Effector memory CD4-positive, alpha-beta T cell (primary cell): ENCODE data around the gene TTLL11.

Source experiments
- DNase-seq, 3 donors: peaks; one replicate each; pipeline ENCODE4 v3.0.0-alpha.2; 2020
- H3K27ac ChIP-seq: 2 replicates; pipeline ENCODE4 v1.7.0; 2013; ENCODE audit warnings: mild to moderate bottlenecking, low read length, moderate library complexity; ENCODE audit not compliant: insufficient read depth, poor library complexity, severe bottlenecking
- H3K27me3 ChIP-seq: replicated peaks from 2 replicates; pipeline ENCODE4 v1.7.0; 2013; ENCODE audit warnings: mild to moderate bottlenecking, low read length; ENCODE audit not compliant: insufficient read depth, control insufficient read depth, poor library complexity, severe bottlenecking
- H3K36me3 ChIP-seq: 2 replicates; pipeline ENCODE4 v1.7.0; 2013; ENCODE audit warnings: mild to moderate bottlenecking, low read length, moderate library complexity; ENCODE audit not compliant: control insufficient read depth, insufficient read depth
- H3K4me1 ChIP-seq: 2 replicates; pipeline ENCODE4 v1.7.0; 2013; ENCODE audit warnings: low read length, mild to moderate bottlenecking; ENCODE audit not compliant: control insufficient read depth, insufficient read depth, poor library complexity, severe bottlenecking
- H3K4me3 ChIP-seq: 2 replicates; pipeline ENCODE4 v1.7.0; 2013; ENCODE audit warnings: low read length, low read depth, mild to moderate bottlenecking; ENCODE audit not compliant: insufficient read depth, poor library complexity, severe bottlenecking
- H3K9me3 ChIP-seq: 2 replicates; pipeline ENCODE4 v1.7.0; 2013; ENCODE audit warnings: mild to moderate bottlenecking, low read length, moderate library complexity; ENCODE audit not compliant: control insufficient read depth

The TTLL11 gene

DNA sequence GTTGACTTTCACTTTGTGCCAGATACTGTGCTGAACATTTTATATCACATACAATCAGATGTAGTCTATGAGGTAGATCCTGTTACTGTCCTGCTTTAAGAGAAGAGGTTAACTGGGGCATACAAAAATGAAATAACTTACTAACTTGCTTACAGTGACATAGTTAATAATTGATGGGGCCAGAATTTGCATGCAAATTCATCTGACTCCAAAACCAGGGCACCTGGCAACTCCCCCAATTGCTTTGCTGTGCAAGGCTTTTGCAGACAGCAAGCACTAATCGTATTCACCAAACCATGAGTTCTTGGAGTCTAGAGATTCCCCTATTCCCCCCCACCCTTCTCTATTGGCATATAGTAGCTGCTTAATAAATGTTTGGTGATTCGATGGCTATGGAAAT is 155.9 kb downstream of the TTLL11 start:
- Histone ChIP-seq H3K4me1 (no peaks in the 10 kb centered on the region), H3K9me3 (no peaks in the 10 kb centered on the region), H3K27ac (no peak overlapping the region), H3K36me3 (no peaks in the 10 kb centered on the region), H3K27me3 (no peaks in the 10 kb centered on the region), H3K4me3 (no peak overlapping the region)
- DNase-seq, result no peak

DNA sequence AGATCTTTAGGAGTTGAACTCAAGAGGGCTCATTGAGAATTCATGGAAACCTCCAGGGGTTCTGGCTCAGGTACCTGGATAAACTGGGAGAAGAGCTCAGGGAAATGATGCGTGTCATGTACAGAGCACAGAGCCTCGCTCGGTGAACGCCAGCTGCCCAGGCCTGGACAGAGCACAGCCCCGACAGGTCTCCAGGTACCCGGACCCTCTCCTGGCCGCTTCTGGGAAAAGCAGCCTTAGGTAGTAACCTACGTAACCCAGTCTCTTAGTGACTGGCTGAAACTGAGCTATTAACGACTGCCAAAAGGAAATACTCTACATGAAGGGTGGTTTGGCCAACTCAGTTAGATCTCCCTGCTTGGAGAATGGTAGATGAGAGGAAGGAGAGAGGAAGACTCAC is 157.4 kb downstream of the TTLL11 start:
- Histone ChIP-seq H3K36me3 (no peaks in the 10 kb centered on the region), H3K9me3 (no peaks in the 10 kb centered on the region), H3K4me3 (no peak overlapping the region), H3K27ac (no peak overlapping the region), H3K4me1 (no peaks in the 10 kb centered on the region), H3K27me3 (no peaks in the 10 kb centered on the region)
- no peak for DNase-seq

DNA sequence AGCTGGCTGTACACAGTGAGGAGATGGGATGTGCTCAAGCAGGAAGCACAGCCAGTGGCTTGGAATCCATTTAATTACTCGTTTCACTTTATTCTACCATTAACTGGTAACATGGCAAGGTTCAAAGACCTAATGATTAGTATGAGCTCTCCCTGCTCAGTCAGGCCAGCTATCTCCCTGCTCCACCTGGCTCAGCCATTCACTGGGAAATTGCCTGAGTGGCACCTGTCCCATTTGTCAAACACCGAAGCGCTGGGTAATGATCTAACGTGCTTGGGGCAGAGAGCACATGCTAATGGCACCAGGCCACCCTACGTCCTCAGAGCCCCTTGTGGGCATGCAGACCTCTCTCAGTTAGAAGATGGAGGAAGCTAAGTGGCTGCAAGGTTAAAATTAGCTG is 162.2 kb downstream of the TTLL11 start:
- H3K27me3 ChIP-seq, result no peaks in the 10 kb centered on the region
- no peak for DNase-seq
- H3K36me3 ChIP-seq, result no peaks in the 10 kb centered on the region
- H3K27ac ChIP-seq, result no peak overlapping the region
- no peak overlapping the region for H3K4me3 ChIP-seq
- no peaks in the 10 kb centered on the region for H3K4me1 ChIP-seq
- no peaks in the 10 kb centered on the region for H3K9me3 ChIP-seq

DNA sequence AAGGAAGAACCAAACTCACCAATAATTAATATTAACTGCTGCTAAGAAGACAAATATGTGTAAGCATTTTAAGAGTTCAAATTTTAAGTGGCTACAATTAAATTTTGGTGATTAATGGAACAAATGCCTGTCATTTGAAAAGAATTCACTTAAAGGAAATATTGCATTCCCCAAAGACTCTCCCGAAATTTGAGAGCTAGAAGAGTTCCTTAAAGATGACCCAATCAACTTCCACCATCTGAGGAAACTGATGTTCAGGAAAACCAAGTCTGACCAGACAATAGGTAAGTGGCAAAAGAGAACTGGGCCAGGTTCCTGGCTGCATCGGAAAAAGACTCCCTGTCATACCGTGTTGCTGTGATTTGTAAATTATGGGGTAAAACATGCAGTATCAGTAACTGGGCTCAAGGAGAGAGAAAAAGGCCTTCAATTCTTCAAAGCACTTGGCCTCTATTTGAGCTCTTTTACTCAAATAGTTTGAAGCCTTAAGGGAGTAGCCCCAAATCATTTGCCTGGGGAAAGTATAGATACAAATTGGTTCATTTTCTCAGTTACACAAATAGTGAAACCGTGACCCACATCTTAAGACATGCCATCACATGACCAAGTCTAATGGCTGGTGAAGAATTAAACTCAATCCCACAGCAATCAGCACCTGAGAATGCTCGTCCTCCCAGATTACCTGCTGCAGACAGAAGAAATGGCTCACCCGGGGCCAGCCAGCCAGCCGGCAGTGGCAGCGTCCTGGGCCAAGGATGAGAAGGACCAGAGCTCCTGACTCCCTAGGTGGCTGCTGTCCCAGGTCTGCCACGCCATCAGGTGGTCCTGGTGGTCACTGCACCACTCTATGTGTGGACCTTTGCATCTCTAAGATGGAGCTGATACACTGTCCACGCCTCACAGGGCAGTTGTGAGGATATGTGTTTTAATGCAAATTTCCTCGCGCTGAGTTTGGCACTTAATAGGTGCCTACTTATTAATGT is 162.9 kb downstream of the TTLL11 start:
- no peaks in the 10 kb centered on the region for H3K9me3 ChIP-seq
- H3K27ac ChIP-seq, result no peak overlapping the region
- no peak for DNase-seq
- H3K4me3 ChIP-seq, result no peak overlapping the region
- H3K36me3 ChIP-seq, result no peaks in the 10 kb centered on the region
- no peaks in the 10 kb centered on the region for H3K4me1 ChIP-seq
- H3K27me3 ChIP-seq, result no peaks in the 10 kb centered on the region

DNA sequence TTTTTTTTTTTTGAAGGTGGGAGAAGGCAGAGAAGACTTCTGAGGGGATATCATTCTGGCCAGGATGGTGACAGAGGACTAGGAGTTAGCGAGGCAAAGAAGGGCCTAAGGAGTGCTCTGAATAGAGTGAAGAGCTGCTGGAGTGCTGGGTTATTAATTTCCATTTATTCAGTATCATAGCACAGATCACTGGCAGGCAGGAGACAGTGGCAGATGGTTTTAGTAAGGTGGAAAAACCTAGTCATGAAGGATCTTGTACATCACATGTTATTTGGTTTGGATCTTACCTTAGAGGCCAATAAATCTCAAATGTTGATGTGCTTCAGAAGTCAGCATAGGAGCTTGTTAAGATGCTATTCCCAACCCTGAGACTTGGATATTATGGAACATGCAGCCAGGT is 165.5 kb downstream of the TTLL11 start:
- no peak overlapping the region for H3K27ac ChIP-seq
- no peak overlapping the region for H3K4me3 ChIP-seq
- H3K27me3 ChIP-seq, result no peaks in the 10 kb centered on the region
- H3K9me3 ChIP-seq, result no peaks in the 10 kb centered on the region
- H3K4me1 ChIP-seq, result no peaks in the 10 kb centered on the region
- DNase-seq, result no peak
- H3K36me3 ChIP-seq, result no peaks in the 10 kb centered on the region

DNA sequence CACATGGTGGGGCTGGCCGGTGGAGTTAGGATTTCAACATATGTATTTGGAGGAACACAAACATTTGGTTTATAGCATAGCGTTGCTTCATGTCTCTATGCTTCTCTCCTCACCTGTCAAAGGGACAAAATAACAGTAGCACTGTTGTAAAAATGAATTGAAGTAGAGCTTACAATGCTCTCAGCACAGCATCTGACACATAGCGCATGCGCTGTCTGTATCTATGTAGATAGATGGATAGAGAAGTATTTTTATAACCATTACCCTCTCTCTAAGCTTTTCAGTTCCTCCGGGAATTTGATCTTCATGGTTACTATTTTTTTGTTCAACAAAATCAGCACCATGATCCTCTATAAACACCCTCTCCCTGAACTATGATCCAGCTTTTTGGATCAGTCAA is 166.0 kb downstream of the TTLL11 start:
- Histone ChIP-seq H3K4me1 (no peaks in the 10 kb centered on the region), H3K27ac (no peak overlapping the region), H3K4me3 (no peak overlapping the region), H3K9me3 (no peaks in the 10 kb centered on the region), H3K36me3 (no peaks in the 10 kb centered on the region), H3K27me3 (no peaks in the 10 kb centered on the region)
- DNase-seq, result no peak

DNA sequence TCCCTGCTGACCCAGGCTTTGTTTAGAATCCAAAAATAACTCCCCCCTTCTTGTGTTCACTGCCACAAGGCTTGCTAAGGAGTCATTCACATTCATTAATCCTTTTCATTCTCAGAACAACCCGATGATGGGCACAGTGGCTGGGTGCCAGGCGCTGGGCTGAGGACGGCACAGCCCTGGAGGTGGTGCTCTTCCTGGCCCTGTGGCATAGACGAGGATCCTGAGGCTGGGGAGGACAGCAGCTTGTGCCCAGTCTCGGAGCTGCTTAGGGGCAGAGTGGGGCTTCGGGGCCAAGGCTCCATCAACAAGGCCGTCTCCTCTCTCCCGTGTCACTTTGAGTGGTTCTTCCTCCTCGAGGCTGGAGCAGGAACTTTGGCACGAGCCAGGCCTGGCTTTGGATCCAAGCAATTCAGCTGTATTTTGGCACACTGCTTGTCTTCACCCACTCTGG is 166.7 kb downstream of the TTLL11 start:
- DNase-seq, result no peak
- H3K4me3 ChIP-seq, result no peak overlapping the region

DNA sequence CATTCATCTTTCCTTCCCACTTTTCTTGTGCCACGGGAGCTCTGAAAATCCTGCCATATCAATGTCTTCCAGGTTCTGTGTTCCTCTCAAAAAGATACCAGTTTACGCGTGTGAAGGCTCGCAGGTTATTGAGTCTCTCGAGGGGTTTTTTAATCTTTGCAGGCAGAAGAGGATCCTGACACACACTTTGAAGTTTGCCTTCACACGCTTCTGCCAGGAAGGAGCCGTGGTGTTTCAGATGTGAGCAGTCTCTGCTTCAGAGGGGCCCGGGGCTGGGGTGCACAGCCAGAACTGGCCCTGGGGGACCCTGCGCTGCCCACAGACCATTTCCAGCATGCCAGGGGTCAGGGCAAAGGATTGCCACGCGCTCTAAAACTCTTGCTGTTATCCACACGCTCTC is 167.2 kb downstream of the TTLL11 start:
- no peaks in the 10 kb centered on the region for H3K9me3 ChIP-seq
- H3K4me3 ChIP-seq, result no peak overlapping the region
- H3K4me1 ChIP-seq, result no peaks in the 10 kb centered on the region
- H3K36me3 ChIP-seq, result no peaks in the 10 kb centered on the region
- DNase-seq, result no peak
- H3K27me3 ChIP-seq, result no peaks in the 10 kb centered on the region
- no peak overlapping the region for H3K27ac ChIP-seq

More for the DNA sequence above, 166.7 kb downstream of the TTLL11 start:
- Histone ChIP-seq H3K27me3 (no peaks in the 10 kb centered on the region), H3K36me3 (no peaks in the 10 kb centered on the region), H3K9me3 (no peaks in the 10 kb centered on the region), H3K27ac (no peak overlapping the region), H3K4me1 (no peaks in the 10 kb centered on the region)

DNA sequence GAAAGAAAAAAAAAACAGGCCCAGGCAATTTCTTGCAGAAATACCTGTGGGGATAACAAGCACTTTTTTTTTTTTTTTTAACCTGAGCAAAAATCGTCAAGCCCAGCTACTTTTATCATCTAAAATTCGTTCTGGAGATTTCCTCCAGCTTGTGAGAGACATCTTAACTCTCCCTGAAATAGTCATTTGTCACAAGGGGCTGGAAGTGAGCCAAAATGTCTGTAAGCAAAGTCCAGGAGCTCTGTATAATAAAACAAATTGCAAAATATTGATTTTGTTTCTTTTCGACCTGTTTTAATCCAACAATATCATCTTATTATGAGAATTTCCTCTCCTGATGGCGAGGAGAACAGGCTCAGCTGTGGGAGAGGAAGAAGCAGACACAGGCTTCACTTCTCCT is 168.4 kb downstream of the TTLL11 start:
- Histone ChIP-seq H3K27me3 (no peaks in the 10 kb centered on the region), H3K9me3 (no peaks in the 10 kb centered on the region), H3K4me3 (no peak overlapping the region), H3K27ac (no peak overlapping the region), H3K36me3 (no peaks in the 10 kb centered on the region), H3K4me1 (no peaks in the 10 kb centered on the region)
- DNase-seq, result no peak

DNA sequence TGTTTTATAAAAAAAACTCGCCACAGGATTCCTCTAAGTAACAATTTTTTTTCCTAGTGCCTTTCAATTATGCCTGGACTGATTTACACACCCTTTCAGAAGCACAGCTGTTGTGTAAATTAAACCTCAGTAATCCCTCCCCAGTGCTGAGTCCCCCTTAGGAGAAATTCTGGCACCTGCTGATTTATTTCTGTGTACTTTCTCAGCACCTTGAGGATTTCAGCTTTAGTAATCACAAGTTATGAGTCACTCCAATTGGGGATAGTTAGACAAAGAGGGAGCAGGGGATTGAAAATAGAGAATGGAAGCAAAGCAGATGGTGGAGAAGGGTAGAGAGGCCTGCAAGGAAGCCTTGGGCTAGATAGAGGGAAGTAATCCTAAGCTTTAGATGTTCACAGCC is 171.7 kb downstream of the TTLL11 start:
- Histone ChIP-seq H3K36me3 (no peaks in the 10 kb centered on the region), H3K4me1 (no peaks in the 10 kb centered on the region), H3K27me3 (no peaks in the 10 kb centered on the region), H3K27ac (no peak overlapping the region), H3K9me3 (no peaks in the 10 kb centered on the region), H3K4me3 (no peak overlapping the region)
- DNase-seq, result no peak
